ENCODE measurements around the gene GPR15LG. TPM values are rescaled to one million over a fixed set of nuclear protein-coding genes. Genes with fewer than 3 reads are reported as not detected.

GPR15LG gene
- total and polyA plus RNA-seq, 2 donors (not counting 3 experiments of a cell fraction or from before 2014, with no cell fraction given), result not detected

DNA sequence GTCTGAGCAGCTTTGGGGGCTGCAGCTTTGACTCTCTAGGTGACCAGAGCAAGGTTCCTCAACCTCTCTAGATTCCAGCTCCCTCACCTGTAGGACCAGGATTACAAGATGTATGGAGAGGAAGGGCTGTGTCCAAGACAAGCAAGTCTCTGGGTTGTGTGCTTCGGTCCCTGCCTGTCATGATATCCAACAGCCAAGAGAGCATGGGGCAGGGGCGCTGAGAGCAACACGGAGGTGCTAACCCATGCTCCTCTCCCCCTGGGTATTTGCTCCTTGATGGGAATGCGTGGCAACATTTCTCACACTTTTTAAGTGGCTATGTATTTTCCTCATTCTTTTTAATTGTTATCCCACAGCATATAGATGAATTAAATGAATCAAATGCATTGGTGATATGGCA is 31.0 kb downstream of the GPR15LG start:
- FAIRE-seq, result no peak
- TF ChIP-seq, protein P1, sequence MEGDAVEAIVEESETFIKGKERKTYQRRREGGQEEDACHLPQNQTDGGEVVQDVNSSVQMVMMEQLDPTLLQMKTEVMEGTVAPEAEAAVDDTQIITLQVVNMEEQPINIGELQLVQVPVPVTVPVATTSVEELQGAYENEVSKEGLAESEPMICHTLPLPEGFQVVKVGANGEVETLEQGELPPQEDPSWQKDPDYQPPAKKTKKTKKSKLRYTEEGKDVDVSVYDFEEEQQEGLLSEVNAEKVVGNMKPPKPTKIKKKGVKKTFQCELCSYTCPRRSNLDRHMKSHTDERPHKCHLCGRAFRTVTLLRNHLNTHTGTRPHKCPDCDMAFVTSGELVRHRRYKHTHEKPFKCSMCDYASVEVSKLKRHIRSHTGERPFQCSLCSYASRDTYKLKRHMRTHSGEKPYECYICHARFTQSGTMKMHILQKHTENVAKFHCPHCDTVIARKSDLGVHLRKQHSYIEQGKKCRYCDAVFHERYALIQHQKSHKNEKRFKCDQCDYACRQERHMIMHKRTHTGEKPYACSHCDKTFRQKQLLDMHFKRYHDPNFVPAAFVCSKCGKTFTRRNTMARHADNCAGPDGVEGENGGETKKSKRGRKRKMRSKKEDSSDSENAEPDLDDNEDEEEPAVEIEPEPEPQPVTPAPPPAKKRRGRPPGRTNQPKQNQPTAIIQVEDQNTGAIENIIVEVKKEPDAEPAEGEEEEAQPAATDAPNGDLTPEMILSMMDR (IDR thresholded peaks at IDR 0.05; ENCODE audit: extremely low read depth in 1 of 2, insufficient read depth in 1 of 2, low read depth in 1 of 2, low read length in 2 of 2), result no peak
- no peak for TF ChIP-seq POLR2A (IDR thresholded peaks at IDR 0.05; ENCODE audit: low read depth, low read length)
- TF ChIP-seq, protein P2, sequence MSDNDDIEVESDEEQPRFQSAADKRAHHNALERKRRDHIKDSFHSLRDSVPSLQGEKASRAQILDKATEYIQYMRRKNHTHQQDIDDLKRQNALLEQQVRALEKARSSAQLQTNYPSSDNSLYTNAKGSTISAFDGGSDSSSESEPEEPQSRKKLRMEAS (IDR thresholded peaks at IDR 0.05; ENCODE audit: insufficient read depth, insufficient read length), result no peak
- TF ChIP-seq POLR2AphosphoS5 (IDR thresholded peaks at IDR 0.05; ENCODE audit: insufficient read depth, low read depth, low read length), result no peak
- no peak for TF ChIP-seq EZH2 (IDR thresholded peaks at IDR 0.05; ENCODE audit: borderline replicate concordance, low read depth, low read length, severe bottlenecking)
- no peak for TF ChIP-seq FOS (IDR thresholded peaks at IDR 0.05; ENCODE audit: borderline replicate concordance, insufficient read depth, low read length)
- no peak for TF ChIP-seq MYC (IDR thresholded peaks at IDR 0.05; ENCODE audit: low read depth, low read length)
- no peak for TF ChIP-seq JUN (IDR thresholded peaks at IDR 0.05; ENCODE audit: borderline replicate concordance, insufficient read depth, insufficient read length, low read depth)
- no peak for TF ChIP-seq GATA2 (IDR thresholded peaks at IDR 0.05; ENCODE audit: insufficient read depth, insufficient read length, low read depth, low read length)
- Histone ChIP-seq H4K20me1 (replicated peaks; ENCODE audit: control insufficient read depth, extremely low read depth, insufficient read depth, low read length) (no peaks in the 10 kb centered on the region), H3K27me3 (ENCODE audit: control insufficient read depth in 2 of 2, insufficient read depth in 2 of 2, low read length in 2 of 2) (no peaks in the 10 kb centered on the region), H3K9ac (replicated peaks; ENCODE audit: extremely low read depth, insufficient read depth, low read length) (no peak overlapping the region), H2AFZ (ENCODE audit: low read depth, low read length) (no peak overlapping the region), H3K79me2 (ENCODE audit: control insufficient read depth, insufficient read depth, low read length) (no peaks in the 10 kb centered on the region), H3K27ac (ENCODE audit: insufficient read depth, low read depth, low read length) (no peak overlapping the region), H3K4me1 (ENCODE audit: control insufficient read depth, extremely low read depth, insufficient read depth, low read length) (no peaks in the 10 kb centered on the region), H3K4me2 (ENCODE audit: insufficient read depth, low read length) (no peak overlapping the region), H3K9me1 (replicated peaks; ENCODE audit: control insufficient read depth, extremely low read depth, insufficient read depth, low read length) (no peaks in the 10 kb centered on the region), H3K4me3 (replicated peaks in 1 of 3; ENCODE audit: insufficient read depth in 1 of 3, low read depth in 1 of 3, low read length in 3 of 3) (no peak overlapping the region), H3K36me3 (ENCODE audit: control insufficient read depth in 2 of 2, extremely low read depth in 1 of 2, insufficient read depth in 2 of 2, low read length in 2 of 2) (no peaks in the 10 kb centered on the region), H3K9me3 (replicated peaks; ENCODE audit: control insufficient read depth, insufficient read depth, low read length) (no peaks in the 10 kb centered on the region)
- ChIA-PET CTCF (interaction anchor here (1.1 kb wide), 1 partner anchor 35 kb away, joined by 3 read pairs; no protein-coding TSS in a partner anchor), POLR2A (no interaction called here)
- no peak for DNase-seq (ENCODE audit: low read depth, low spot score)
- no TSS peak for BruUV-seq (replicated peaks)
- intact Hi-C loops (cut with micrococcal nuclease), result loop anchor here (2.0 kb wide), 2 partner anchors 58 to 78 kb away; no protein-coding TSS in a partner anchor
- dilution Hi-C loops (cut with MboI; ENCODE audit: extremely low pct_ligation_motif_present, low sequenced_read_pairs), result no loop called here

Data from endothelial cell of umbilical vein (primary cell).